WTC11 (cell line): ENCODE data around the gene DESI2. TPM values are rescaled to one million over a fixed set of nuclear protein-coding genes. Genes with fewer than 3 reads are reported as not detected.

Experiments used
- ATAC-seq: fragments of 200-7000 bp; cut with Tn5 transposase; 2 replicates; pipeline ENCODE4 v1.10.0; 2021; ENCODE audit warnings: mild to moderate bottlenecking, moderate library complexity
- CTCF ChIA-PET: fragments of 300-600 bp; sonication (Branson Sonifier 250); formaldehyde crosslinking; loops from one replicate; lab custom pipeline; 2021; ENCODE audit warnings: antibody characterized with exemption; lab: Charles Lee
- POLR2A ChIA-PET: fragments of 350-600 bp; sonication (Branson Sonifier 250); formaldehyde crosslinking; loops from one replicate; lab custom pipeline; 2021; ENCODE audit warnings: antibody characterized with exemption; lab: Charles Lee
- DNase-seq: peaks from one replicate; pipeline ENCODE4 v3.0.0; 2021; ENCODE audit warnings: low spot score
- H3K27ac Mint-ChIP-seq: 2 replicates; pipeline ENCODE4 v1.8.0; 2021; ENCODE audit warnings: mixed read lengths
- H3K27me3 Mint-ChIP-seq: 2 replicates; pipeline ENCODE4 v1.8.0; 2021; ENCODE audit warnings: low read depth, mild to moderate bottlenecking, moderate library complexity, mixed read lengths
- H3K36me3 Mint-ChIP-seq: 2 replicates; pipeline ENCODE4 v1.8.0; 2021; ENCODE audit warnings: mixed read lengths
- H3K4me1 Mint-ChIP-seq: 2 replicates; pipeline ENCODE4 v1.8.0; 2022; ENCODE audit warnings: mixed read lengths
- H3K4me3 Mint-ChIP-seq: 2 replicates; pipeline ENCODE4 v1.8.0; 2021; ENCODE audit warnings: mild to moderate bottlenecking, moderate library complexity, mixed read lengths
- H3K9me3 Mint-ChIP-seq: 2 replicates; pipeline ENCODE4 v1.8.0; 2021; ENCODE audit warnings: mixed read lengths
- AR ChIP-seq: fragments of 250-450 bp; sonication (Bioruptor Pico); IDR thresholded peaks from 2 replicates; pipeline ENCODE4 v1.9.0; 2021; ENCODE audit warnings: mild to moderate bottlenecking
- ATF3 ChIP-seq: sonication (generic); formaldehyde crosslinking; conservative IDR thresholded peaks from 2 replicates; pipeline ENCODE4 v1.8.1; 2022; ENCODE audit warnings: mild to moderate bottlenecking, missing genetic modification reagents
- ELF4 ChIP-seq: sonication (generic); formaldehyde crosslinking; IDR thresholded peaks from 2 replicates; pipeline ENCODE4 v1.8.1; 2022; ENCODE audit warnings: low read depth, mild to moderate bottlenecking, moderate library complexity, missing genetic modification reagents
- EMX1 ChIP-seq: fragments of 250-450 bp; sonication (Bioruptor Pico); IDR thresholded peaks from 2 replicates; pipeline ENCODE4 v1.8.0; 2021; ENCODE audit warnings: mild to moderate bottlenecking
- FOXJ3 ChIP-seq: sonication (generic); formaldehyde crosslinking; IDR thresholded peaks from 2 replicates; pipeline ENCODE4 v1.9.0; 2021; ENCODE audit warnings: missing genetic modification reagents, mild to moderate bottlenecking, borderline replicate concordance
- FOXP1 ChIP-seq: sonication (generic); formaldehyde crosslinking; IDR thresholded peaks from 2 replicates; pipeline ENCODE4 v1.8.0; 2022; ENCODE audit warnings: missing genetic modification reagents, mild to moderate bottlenecking, moderate library complexity, borderline replicate concordance
- IRF1 ChIP-seq: sonication (generic); formaldehyde crosslinking; IDR thresholded peaks from 2 replicates; pipeline ENCODE4 v1.8.0; 2023; ENCODE audit warnings: missing genetic modification reagents
- IRF2 ChIP-seq: sonication (generic); formaldehyde crosslinking; IDR thresholded peaks from 2 replicates; pipeline ENCODE4 v1.8.0; 2022; ENCODE audit warnings: low read depth, missing genetic modification reagents, borderline replicate concordance
- MLX ChIP-seq: sonication (generic); formaldehyde crosslinking; IDR thresholded peaks from 2 replicates; pipeline ENCODE4 v1.8.1; 2023; ENCODE audit warnings: mild to moderate bottlenecking, missing genetic modification reagents, moderate library complexity
- MYBL2 ChIP-seq: sonication (generic); formaldehyde crosslinking; IDR thresholded peaks from 2 replicates; pipeline ENCODE4 v1.8.1; 2023; ENCODE audit warnings: mild to moderate bottlenecking, moderate library complexity, missing genetic modification reagents
- NFE2L1 ChIP-seq: sonication (generic); formaldehyde crosslinking; IDR thresholded peaks from 2 replicates; pipeline ENCODE4 v1.8.1; 2023; ENCODE audit warnings: missing genetic modification reagents
- SMAD4 ChIP-seq: sonication (generic); formaldehyde crosslinking; IDR thresholded peaks from 2 replicates; pipeline ENCODE4 v1.8.0; 2022; ENCODE audit warnings: mild to moderate bottlenecking, missing genetic modification reagents
- SP1 ChIP-seq: sonication (generic); formaldehyde crosslinking; conservative IDR thresholded peaks from 2 replicates; pipeline ENCODE4 v1.8.1; 2022; ENCODE audit warnings: missing genetic modification reagents
- STAT6 ChIP-seq: sonication (generic); formaldehyde crosslinking; conservative IDR thresholded peaks from 2 replicates; pipeline ENCODE4 v1.8.1; 2023; ENCODE audit warnings: mild to moderate bottlenecking, low read depth, missing genetic modification reagents, moderate library complexity
- TEAD4 ChIP-seq: sonication (generic); formaldehyde crosslinking; IDR thresholded peaks from 2 replicates; pipeline ENCODE4 v1.8.0; 2022; ENCODE audit warnings: mild to moderate bottlenecking, missing genetic modification reagents
- USF1 ChIP-seq: sonication (generic); formaldehyde crosslinking; IDR thresholded peaks from 2 replicates; pipeline ENCODE4 v1.8.0; 2022; ENCODE audit warnings: mild to moderate bottlenecking, missing genetic modification reagents
- USF2 ChIP-seq: sonication (generic); formaldehyde crosslinking; IDR thresholded peaks from 2 replicates; pipeline ENCODE4 v1.8.1; 2023; ENCODE audit warnings: mild to moderate bottlenecking, missing genetic modification reagents, moderate library complexity
- ZMAT4 ChIP-seq: fragments of 250-450 bp; sonication (Bioruptor Pico); IDR thresholded peaks from 2 replicates; pipeline ENCODE4 v1.9.0; 2021; ENCODE audit warnings: mild to moderate bottlenecking
- ZNF232 ChIP-seq: sonication (generic); formaldehyde crosslinking; IDR thresholded peaks from 2 replicates; pipeline ENCODE4 v1.8.0; 2022; ENCODE audit warnings: mild to moderate bottlenecking, missing genetic modification reagents
- ZNF396 ChIP-seq: fragments of 250-450 bp; sonication (Bioruptor Pico); IDR thresholded peaks from 2 replicates; pipeline ENCODE4 v1.8.0; 2021; ENCODE audit warnings: mild to moderate bottlenecking, moderate library complexity, borderline replicate concordance
- ZNF416 ChIP-seq: fragments of 250-450 bp; sonication (Bioruptor Pico); IDR thresholded peaks from 2 replicates; pipeline ENCODE4 v1.9.0; 2021; ENCODE audit warnings: mild to moderate bottlenecking, inconsistent platforms
- ZNF423 ChIP-seq: fragments of 250-450 bp; sonication (Bioruptor Pico); IDR thresholded peaks from 2 replicates; pipeline ENCODE4 v2.1.2; 2022; ENCODE audit warnings: mild to moderate bottlenecking, moderate library complexity
- total RNA-seq: library from RNA; stranded (reverse); gene quantifications from 3 replicates; pipeline ENCODE4 v1.2.3, GENCODE V29; 2021

Gene DESI2
- total RNA-seq, 1 experiment from 2014 or later, result 108 TPM

GRCh38 chr1:244699741-244700140, 46.8 kb downstream of the DESI2 start (continued):
- TF ChIP-seq MYBL2 (CRISPR knock-in tag) (no peak), TEAD4 (CRISPR knock-in tag) (no peak), USF2 (no peak), EMX1 (CRISPR knock-in tag) (no peak), FOXP1 (CRISPR knock-in tag) (no peak), USF1 (CRISPR knock-in tag) (no peak), ATF3 (no peak), SMAD4 (CRISPR knock-in tag) (no peak)

- Mint-ChIP-seq H3K4me1 (peaks cover 2% of the 10 kb centered on the region; the same call in 1 of the 2 replicates), H3K9me3 (peaks cover 26% of the 10 kb centered on the region), H3K36me3 (peaks cover 74% of the 10 kb centered on the region), H3K27ac (no peak overlapping the region), H3K27me3 (no peaks in the 10 kb centered on the region), H3K4me3 (no peak overlapping the region)
- DNase-seq, result no peak
- POLR2A ChIA-PET, result no interaction called here
- TF ChIP-seq MYBL2 (CRISPR knock-in tag) (no peak), ZMAT4 (no peak), EMX1 (CRISPR knock-in tag) (no peak), AR (CRISPR knock-in tag) (no peak)
- ATAC-seq, result no peak
- CTCF ChIA-PET, result no interaction called here
Observed at GRCh38 chr1:244700808-244701207, 47.9 kb downstream of the DESI2 start.

- POLR2A ChIA-PET, result no interaction called here
- Mint-ChIP-seq H3K27me3 (no peaks in the 10 kb centered on the region), H3K4me1 (peaks cover 6% of the 10 kb centered on the region; the same call in 1 of the 2 replicates), H3K4me3 (no peak overlapping the region), H3K27ac (no peak overlapping the region), H3K9me3 (peaks cover 26% of the 10 kb centered on the region), H3K36me3 (peaks cover 69% of the 10 kb centered on the region)
- DNase-seq (no peak), ATAC-seq (no peak)
- CTCF ChIA-PET, result no interaction called here
- TF ChIP-seq USF2, result no peak
- no peak for TF ChIP-seq SP1 (CRISPR knock-in tag)
- no peak for TF ChIP-seq STAT6 (CRISPR knock-in tag)
- no peak for TF ChIP-seq ZNF232 (CRISPR knock-in tag)
- TF ChIP-seq NFE2L1 (CRISPR knock-in tag), result no peak
- no peak for TF ChIP-seq SMAD4 (CRISPR knock-in tag)
- TF ChIP-seq FOXJ3 (CRISPR knock-in tag), result no peak
- TF ChIP-seq ZNF416, result no peak
- TF ChIP-seq ZNF423 (CRISPR knock-in tag), result no peak
- TF ChIP-seq ZNF396 (CRISPR knock-in tag), result no peak
- TF ChIP-seq IRF1 (CRISPR knock-in tag), result no peak
- TF ChIP-seq MLX (CRISPR knock-in tag), result no peak
- no peak for TF ChIP-seq ELF4
- TF ChIP-seq IRF2 (CRISPR knock-in tag), result no peak
Observed at GRCh38 chr1:244702620-244703019, 49.7 kb downstream of the DESI2 start.
